Activated CD4-positive, alpha-beta T cell treated with anti-CD3 and anti-CD28 coated beads for 24 hours (primary cell): Measurements from ENCODE around the gene CBX4.

ENCODE experiments used
- DNase-seq, 2 donors: peaks; one replicate each; pipeline ENCODE4 v3.0.0-alpha.2; 2020; ENCODE audit warnings: low read depth in 2 of 2

Gene CBX4

GRCh38 chr17:79788455-79788854 lies 50.8 kb downstream of the CBX4 start:
- DNase-seq = no peak

GRCh38 chr17:79786930-79787643 lies 52.2 kb downstream of the CBX4 start:
- DNase-seq = no peak

- no peak for DNase-seq
Measured at GRCh38 chr17:79785900-79786810, 53.1 kb downstream of the CBX4 start.

GRCh38 chr17:79785017-79785899 lies 54.0 kb downstream of the CBX4 start:
- no peak for DNase-seq

- no peak for DNase-seq
Measured at GRCh38 chr17:79784353-79785016, 54.8 kb downstream of the CBX4 start.

- no peak for DNase-seq
Measured at GRCh38 chr17:79783891-79784290, 55.3 kb downstream of the CBX4 start.
